Stomach (tissue), 9 donors: ENCODE measurements around the gene STRIP2. TPM values are rescaled to one million over a fixed set of nuclear protein-coding genes. Genes with fewer than 3 reads are reported as not detected.

ENCODE experiments used
- DNase-seq, 2 donors: peaks; one replicate each; pipeline versions ENCODE4 v3.0.0 to v3.0.0-alpha.2; 2013 to 2019
- H3K27ac ChIP-seq, 5 donors: fragments of 200-600 bp in 4 of 5; sonication (generic) in 4 of 5; one replicate each; pipeline ENCODE4 v1.5.1; 2013 to 2019; ENCODE audit warnings: mild to moderate bottlenecking in 1 of 5, moderate library complexity in 1 of 5
- H3K27me3 ChIP-seq, 3 donors: fragments of 200-600 bp; sonication (generic); one replicate each; pipeline ENCODE4 v1.5.1; 2017 to 2019; ENCODE audit warnings: mixed run types in 1 of 3
- H3K36me3 ChIP-seq, 4 donors: fragments of 200-600 bp; sonication (generic); 1 replicate in 3 of 4; 2 replicates in 1 of 4; pipeline ENCODE4 v1.5.1; 2016 to 2019
- H3K4me1 ChIP-seq, 4 donors: fragments of 200-600 bp; sonication (generic); one replicate each; pipeline ENCODE4 v1.5.1; 2016 to 2019
- H3K4me3 ChIP-seq, 4 donors: fragments of 200-600 bp; sonication (generic) in 3 of 4; one replicate each; pipeline ENCODE4 v1.5.1; 2016 to 2019; ENCODE audit warnings: mild to moderate bottlenecking in 1 of 4
- H3K9me3 ChIP-seq, 4 donors: fragments of 200-600 bp; sonication (generic); one replicate each; pipeline ENCODE4 v1.5.1; 2016 to 2019
- CTCF ChIP-seq, 7 experiments: fragments of 450-650 bp in 4 of 7; fragments of 200-600 bp in 3 of 7; sonication (generic) in 3 of 7; IDR thresholded peaks; one replicate each; pipeline ENCODE4 v1.5.1; 2016 to 2019; ENCODE audit warnings: antibody characterized with exemption in 7 of 7, control low read depth in 2 of 7, mild to moderate bottlenecking in 1 of 7
- EP300 ChIP-seq: sonication (generic); formaldehyde crosslinking; IDR thresholded peaks from one replicate; pipeline ENCODE4 v1.6.1; 2017; ENCODE audit warnings: antibody characterized with exemption
- POLR2A ChIP-seq, 4 donors: fragments of 450-650 bp; IDR thresholded peaks; one replicate each; pipeline ENCODE4 v1.6.1; 2016; ENCODE audit warnings: antibody characterized with exemption in 4 of 4, control low read depth in 2 of 4, mild to moderate bottlenecking in 1 of 4, moderate library complexity in 1 of 4
- POLR2AphosphoS5 ChIP-seq, 3 donors: sonication (generic); formaldehyde crosslinking; IDR thresholded peaks; one replicate each; pipeline ENCODE4 v1.6.1; 2016; ENCODE audit warnings: antibody characterized with exemption in 3 of 3
- WGBS, 5 donors: extraction: QIAGEN DNeasy Blood & Tissue Kit in 3 of 5; methylation state at CpG; one replicate each; pipeline versions ENCODE4 v1.1.5 to v1.1.7; 2013 to 2018; 5-methylcytosine and 5-hydroxymethylcytosine counted together
- intact Hi-C: fragments of 100-400 bp; cut with DNase I; formaldehyde crosslinking; loops from one replicate; pipeline ENCODE4 v1.15.1; 2023; ENCODE audit warnings: low total_unique reads
- polyA plus RNA-seq, 3 donors: library from polyadenylated mRNA; stranded (reverse); fragments of 200-250 nt; gene quantifications; one replicate each; pipeline ENCODE4 v1.2.3, GENCODE V29; 2013
- total RNA-seq, 5 donors: library from RNA; depleted of rRNA; stranded (reverse); fragments of >200 nt; gene quantifications; one replicate each; pipeline versions ENCODE4 v1.1.0 to v1.2.3, GENCODE V29; 2014 to 2016
- donor health status: healthy with polysubstance abuse.
- donor health status: Bipolar disorder and iron deficiency.
- donor health status: healthy.

Gene STRIP2
- total and polyA plus RNA-seq, 8 donors, result 0.56 to 2.0 (median 0.98) TPM; not detected in 3

- WGBS, 5 donors, result 83 to 92% (median 84%) methylated on average over 5 of the region's 5 CpGs
- Histone ChIP-seq H3K27ac (no peak overlapping the region), H3K4me1 (peaks cover 5 to 19% (median 17%) of the 10 kb centered on the region in 4 donors), H3K4me3 (no peak overlapping the region), H3K36me3 (no peaks in the 10 kb centered on the region), H3K27me3 (peaks cover 0 to 32% (median 9%) of the 10 kb centered on the region in 3 donors), H3K9me3 (no peaks in the 10 kb centered on the region)
- intact Hi-C loops, result no loop called here
- TF ChIP-seq EP300, result no peak
- no peak for TF ChIP-seq POLR2AphosphoS5 (IDR thresholded peaks at IDR 0.05)
- TF ChIP-seq CTCF (IDR thresholded peaks at IDR 0.05), result no peak
- no peak for TF ChIP-seq POLR2A (IDR thresholded peaks at IDR 0.05)
- no peak for DNase-seq
These were observed 2.2 kb downstream of the STRIP2 start for GRCh38 chr7:129436335-129436923.

GRCh38 chr7:129437190-129437589 lies 3.0 kb downstream of the STRIP2 start:
- Histone ChIP-seq H3K27me3 (peaks cover 0 to 30% (median 9%) of the 10 kb centered on the region in 3 donors), H3K27ac (no peak overlapping the region), H3K4me1 (peaks cover 5 to 19% (median 17%) of the 10 kb centered on the region in 4 donors), H3K36me3 (no peaks in the 10 kb centered on the region), H3K4me3 (no peak overlapping the region), H3K9me3 (no peaks in the 10 kb centered on the region)
- intact Hi-C loops, result no loop called here
- no peak for TF ChIP-seq CTCF (IDR thresholded peaks at IDR 0.05)
- TF ChIP-seq EP300, result no peak
- no peak for TF ChIP-seq POLR2A (IDR thresholded peaks at IDR 0.05)
- TF ChIP-seq POLR2AphosphoS5 (IDR thresholded peaks at IDR 0.05), result no peak
- 92 to 98% (median 96%) methylated on average over 5 of the region's 5 CpGs for WGBS, 5 donors
- no peak for DNase-seq

- peaks cover 3 to 20% (median 15%) of the 10 kb centered on the region in 4 donors for H3K4me1 ChIP-seq
- DNase-seq, result no peak
- H3K27me3 ChIP-seq, result peaks cover 0 to 18% (median 9%) of the 10 kb centered on the region in 3 donors
- no peaks in the 10 kb centered on the region for H3K9me3 ChIP-seq
- H3K36me3 ChIP-seq, result no peaks in the 10 kb centered on the region
- TF ChIP-seq POLR2A (IDR thresholded peaks at IDR 0.05), result no peak
- no peak for TF ChIP-seq POLR2AphosphoS5 (IDR thresholded peaks at IDR 0.05)
- TF ChIP-seq EP300, result no peak
- no peak for TF ChIP-seq CTCF (IDR thresholded peaks at IDR 0.05)
- H3K4me3 ChIP-seq, result no peak overlapping the region
- intact Hi-C loops, result no loop called here
- H3K27ac ChIP-seq, result no peak overlapping the region
- 91 to 98% (median 95%) methylated on average over 6 of the region's 6 CpGs for WGBS, 5 donors
These were observed 4.1 kb downstream of the STRIP2 start for GRCh38 chr7:129438281-129438838.

- DNase-seq, result no peak
- Histone ChIP-seq H3K27me3 (peaks cover 0 to 16% (median 9%) of the 10 kb centered on the region in 3 donors), H3K4me1 (peaks cover 0 to 22% (median 13%) of the 10 kb centered on the region in 4 donors), H3K36me3 (no peaks in the 10 kb centered on the region), H3K9me3 (no peaks in the 10 kb centered on the region), H3K4me3 (no peak overlapping the region), H3K27ac (no peak overlapping the region)
- TF ChIP-seq POLR2A (IDR thresholded peaks at IDR 0.05) (no peak), CTCF (IDR thresholded peaks at IDR 0.05) (no peak), POLR2AphosphoS5 (IDR thresholded peaks at IDR 0.05) (no peak), EP300 (no peak)
- WGBS, 5 donors, result 70 to 83% (median 79%) methylated on average over 5 of the region's 5 CpGs
- intact Hi-C loops, result no loop called here
These were observed 4.8 kb downstream of the STRIP2 start for GRCh38 chr7:129438839-129439651.
